HG03520 (cell line): ENCODE results near the gene EPS8L2.

Experiments
- ATAC-seq: cut with Tn5 transposase; IDR thresholded peaks from one replicate; pipeline ENCODE4 v1.9.1; 2021; ENCODE audit warnings: mild to moderate bottlenecking, moderate library complexity; ENCODE audit not compliant: unreplicated experiment

Gene EPS8L2

GRCh38 chr11:703506-703905, 2.5 kb upstream of the EPS8L2 start:
- no peak for ATAC-seq

- ATAC-seq: no peak
These were observed 1.8 kb upstream of the EPS8L2 start for GRCh38 chr11:704228-704674.

- no peak for ATAC-seq
These were observed 1.0 kb upstream of the EPS8L2 start for GRCh38 chr11:704781-705645.

GRCh38 chr11:706439-706956, 467 bp downstream of the EPS8L2 start:
- ATAC-seq: no peak

GRCh38 chr11:706957-707816, 1.2 kb downstream of the EPS8L2 start:
- no peak for ATAC-seq

- no peak for ATAC-seq
These were observed 1.9 kb downstream of the EPS8L2 start for GRCh38 chr11:707817-708420.

- ATAC-seq: no peak
These were observed 2.5 kb downstream of the EPS8L2 start for GRCh38 chr11:708511-708910.

- no peak for ATAC-seq
These were observed 3.3 kb downstream of the EPS8L2 start for GRCh38 chr11:709109-709997.

GRCh38 chr11:714436-714835, 8.4 kb downstream of the EPS8L2 start:
- no peak for ATAC-seq

GRCh38 chr11:719214-720016, 13.4 kb downstream of the EPS8L2 start:
- ATAC-seq: no peak

GRCh38 chr11:720017-720641, 14.1 kb downstream of the EPS8L2 start:
- no peak for ATAC-seq

- ATAC-seq: no peak
These were observed 14.7 kb downstream of the EPS8L2 start for GRCh38 chr11:720642-721246.

GRCh38 chr11:721247-721740, 15.3 kb downstream of the EPS8L2 start:
- ATAC-seq: no peak

GRCh38 chr11:721741-722345, 15.8 kb downstream of the EPS8L2 start:
- no peak for ATAC-seq

GRCh38 chr11:722346-722811, 16.3 kb downstream of the EPS8L2 start:
- ATAC-seq: no peak

GRCh38 chr11:723120-723883, 17.3 kb downstream of the EPS8L2 start:
- no peak for ATAC-seq
